ENCODE results near the gene COX14.

- TF ChIP-seq, protein P1, sequence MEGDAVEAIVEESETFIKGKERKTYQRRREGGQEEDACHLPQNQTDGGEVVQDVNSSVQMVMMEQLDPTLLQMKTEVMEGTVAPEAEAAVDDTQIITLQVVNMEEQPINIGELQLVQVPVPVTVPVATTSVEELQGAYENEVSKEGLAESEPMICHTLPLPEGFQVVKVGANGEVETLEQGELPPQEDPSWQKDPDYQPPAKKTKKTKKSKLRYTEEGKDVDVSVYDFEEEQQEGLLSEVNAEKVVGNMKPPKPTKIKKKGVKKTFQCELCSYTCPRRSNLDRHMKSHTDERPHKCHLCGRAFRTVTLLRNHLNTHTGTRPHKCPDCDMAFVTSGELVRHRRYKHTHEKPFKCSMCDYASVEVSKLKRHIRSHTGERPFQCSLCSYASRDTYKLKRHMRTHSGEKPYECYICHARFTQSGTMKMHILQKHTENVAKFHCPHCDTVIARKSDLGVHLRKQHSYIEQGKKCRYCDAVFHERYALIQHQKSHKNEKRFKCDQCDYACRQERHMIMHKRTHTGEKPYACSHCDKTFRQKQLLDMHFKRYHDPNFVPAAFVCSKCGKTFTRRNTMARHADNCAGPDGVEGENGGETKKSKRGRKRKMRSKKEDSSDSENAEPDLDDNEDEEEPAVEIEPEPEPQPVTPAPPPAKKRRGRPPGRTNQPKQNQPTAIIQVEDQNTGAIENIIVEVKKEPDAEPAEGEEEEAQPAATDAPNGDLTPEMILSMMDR (IDR thresholded peaks at IDR 0.05; ENCODE audit: insufficient read depth, low read depth, low read length) = no peak
- TF ChIP-seq EZH2 (IDR thresholded peaks at IDR 0.05; ENCODE audit: insufficient read depth, low read length) = no peak
These were observed 11.2 kb downstream of the COX14 start for GRCh38 chr12:50123203-50123602.
